H9 (cell line): ENCODE measurements around the gene HDLBP. TPM values are rescaled to one million over a fixed set of nuclear protein-coding genes. Genes with fewer than 3 reads are reported as not detected.

Experiments
- DNase-seq: peaks from one replicate; pipeline ENCODE4 v3.0.0-alpha.2; 2017
- H2AFZ ChIP-seq: one replicate; pipeline ENCODE4 v1.6.1; 2013; ENCODE audit warnings: mild to moderate bottlenecking, low read length, control low read depth, moderate library complexity
- H2AK5ac ChIP-seq: 2 replicates; pipeline ENCODE4 v1.6.1; 2013; ENCODE audit warnings: low read length, control low read depth, mixed read lengths; ENCODE audit not compliant: insufficient read length
- H2BK120ac ChIP-seq: one replicate; pipeline ENCODE4 v1.6.1; 2013; ENCODE audit warnings: low read depth, mild to moderate bottlenecking, low read length, control low read depth, inconsistent platforms; ENCODE audit not compliant: poor library complexity, severe bottlenecking
- H2BK12ac ChIP-seq: 2 replicates; pipeline ENCODE4 v1.6.1; 2013; ENCODE audit warnings: low read length, control low read depth, mixed read lengths, low read depth; ENCODE audit not compliant: insufficient read length
- H2BK15ac ChIP-seq: 2 replicates; pipeline ENCODE4 v1.6.1; 2013; ENCODE audit warnings: low read depth, low read length, control low read depth
- H2BK20ac ChIP-seq: one replicate; pipeline ENCODE4 v1.6.1; 2013; ENCODE audit warnings: low read depth, mild to moderate bottlenecking, low read length, control low read depth, inconsistent platforms; ENCODE audit not compliant: poor library complexity, severe bottlenecking
- H2BK5ac ChIP-seq: 2 replicates; pipeline ENCODE4 v1.6.1; 2013; ENCODE audit warnings: low read length, control low read depth, mixed read lengths; ENCODE audit not compliant: insufficient read length
- H3K14ac ChIP-seq: 2 replicates; pipeline ENCODE4 v1.6.1; 2013; ENCODE audit warnings: low read length, control low read depth; ENCODE audit not compliant: insufficient read depth
- H3K18ac ChIP-seq: 2 replicates; pipeline ENCODE4 v1.6.1; 2013; ENCODE audit warnings: low read depth, mild to moderate bottlenecking, mixed read lengths, low read length, control low read depth; ENCODE audit not compliant: insufficient read length
- H3K23ac ChIP-seq: 2 replicates; pipeline ENCODE4 v1.6.1; 2013; ENCODE audit warnings: low read length, control low read depth, mixed read lengths, low read depth; ENCODE audit not compliant: insufficient read length
- H3K23me2 ChIP-seq: 2 replicates; pipeline ENCODE4 v1.6.1; 2013; ENCODE audit warnings: low read depth, mild to moderate bottlenecking, mixed read lengths, low read length, control low read depth; ENCODE audit not compliant: insufficient read length, poor library complexity, severe bottlenecking
- H3K27ac ChIP-seq: 2 replicates; pipeline ENCODE4 v1.5.1; 2013; ENCODE audit warnings: low read length, control low read depth, mixed read lengths, low read depth; ENCODE audit not compliant: insufficient read length
- H3K27me3 ChIP-seq: 2 replicates; pipeline ENCODE4 v1.6.1; 2013; ENCODE audit warnings: low read length, control low read depth, inconsistent platforms; ENCODE audit not compliant: insufficient read depth
- H3K4ac ChIP-seq: 2 replicates; pipeline ENCODE4 v1.6.1; 2013; ENCODE audit warnings: low read depth, mild to moderate bottlenecking, control low read depth, inconsistent platforms, low read length, moderate library complexity
- H3K4me1 ChIP-seq: 2 replicates; pipeline ENCODE4 v1.6.1; 2013; ENCODE audit warnings: low read length, control low read depth, inconsistent platforms; ENCODE audit not compliant: insufficient read depth
- H3K4me2 ChIP-seq: 2 replicates; pipeline ENCODE4 v1.6.1; 2013; ENCODE audit warnings: low read length, control low read depth, mixed read lengths; ENCODE audit not compliant: insufficient read length, insufficient read depth
- H3K56ac ChIP-seq: 2 replicates; pipeline ENCODE4 v1.6.1; 2013; ENCODE audit warnings: low read depth, mild to moderate bottlenecking, mixed read lengths, low read length, control low read depth; ENCODE audit not compliant: insufficient read length
- H3K79me1 ChIP-seq: 2 replicates; pipeline ENCODE4 v1.6.1; 2013; ENCODE audit warnings: low read depth, mild to moderate bottlenecking, moderate library complexity, low read length, control low read depth, inconsistent platforms; ENCODE audit not compliant: insufficient read depth, poor library complexity, severe bottlenecking
- H3K79me2 ChIP-seq: 2 replicates; pipeline ENCODE4 v1.6.1; 2013; ENCODE audit warnings: low read length, control low read depth, inconsistent platforms; ENCODE audit not compliant: insufficient read depth
- H3K9ac ChIP-seq: 2 replicates; pipeline ENCODE4 v1.6.1; 2013; ENCODE audit warnings: low read length, control low read depth, mixed read lengths; ENCODE audit not compliant: insufficient read length; ENCODE audit errors: extremely low read depth
- H3K9me3 ChIP-seq: one replicate; pipeline ENCODE4 v1.6.1; 2013; ENCODE audit warnings: low read depth, low read length, inconsistent platforms; ENCODE audit not compliant: control insufficient read depth
- H3T11ph ChIP-seq: one replicate; pipeline ENCODE4 v1.6.1; 2013; ENCODE audit warnings: mild to moderate bottlenecking, low read length, control low read depth, inconsistent platforms
- H4K20me1 ChIP-seq: one replicate; pipeline ENCODE4 v1.6.1; 2013; ENCODE audit not compliant: control insufficient read depth, insufficient read length, insufficient read depth
- H4K5ac ChIP-seq: 2 replicates; pipeline ENCODE4 v1.6.1; 2013; ENCODE audit warnings: low read depth, mild to moderate bottlenecking, mixed read lengths, low read length, control low read depth; ENCODE audit not compliant: insufficient read length
- H4K8ac ChIP-seq: replicated peaks from 2 replicates; pipeline ENCODE4 v1.6.1; 2013; ENCODE audit warnings: low read length, control low read depth, mixed read lengths, low read depth; ENCODE audit not compliant: insufficient read length
- H4K91ac ChIP-seq: 2 replicates; pipeline ENCODE4 v1.6.1; 2013; ENCODE audit warnings: low read depth, mild to moderate bottlenecking, moderate library complexity, mixed read lengths, low read length, control low read depth; ENCODE audit not compliant: insufficient read length
- H3K27ac Mint-ChIP-seq, 3 experiments: 2 replicates in 2 of 3; 3 replicates in 1 of 3; pipeline ENCODE4 v1.8.0; 2020 to 2021; ENCODE audit warnings: mixed read lengths in 3 of 3, mild to moderate bottlenecking in 1 of 3, moderate library complexity in 1 of 3
- H3K27me3 Mint-ChIP-seq: 2 replicates; pipeline ENCODE4 v1.8.0; 2021; ENCODE audit warnings: low read depth, mild to moderate bottlenecking, moderate library complexity, mixed read lengths
- H3K36me3 Mint-ChIP-seq, 3 experiments: 2 replicates in 2 of 3; 3 replicates in 1 of 3; pipeline ENCODE4 v1.8.0; 2020 to 2021; ENCODE audit warnings: low read depth in 3 of 3, mixed read lengths in 3 of 3; ENCODE audit not compliant: insufficient read depth in 1 of 3
- H3K4me1 Mint-ChIP-seq, 2 experiments: 2 replicates each; pipeline ENCODE4 v1.8.0; 2020; ENCODE audit warnings: mixed read lengths in 2 of 2
- H3K4me3 Mint-ChIP-seq, 2 experiments: 2 replicates in 1 of 2; 3 replicates in 1 of 2; pipeline ENCODE4 v1.8.0; 2020 to 2021; ENCODE audit warnings: mild to moderate bottlenecking in 2 of 2, mixed read lengths in 2 of 2, moderate library complexity in 1 of 2
- H3K9me3 Mint-ChIP-seq, 2 experiments: 2 replicates in 1 of 2; 3 replicates in 1 of 2; pipeline ENCODE4 v1.8.0; 2020; ENCODE audit warnings: mild to moderate bottlenecking in 2 of 2, mixed read lengths in 2 of 2, moderate library complexity in 1 of 2
- WGBS: extraction: QIAGEN DNeasy Blood & Tissue Kit; methylation state at CpG from one replicate; pipeline ENCODE4 v1.1.7; 2013; ENCODE audit warnings: missing lambda C conversion rate, low lambda C conversion rate, mixed read lengths; ENCODE audit not compliant: insufficient read length; ENCODE audit errors: extremely low coverage; 5-methylcytosine and 5-hydroxymethylcytosine counted together
- total RNA-seq: library from RNA; stranded (reverse); gene quantifications from 2 replicates; pipeline ENCODE4 v1.2.1, GENCODE V29; 2021
- TF ChIP-seq, protein P1 (sequence below): fragments of 200-600 bp; sonication (generic); conservative IDR thresholded peaks from 3 replicates; pipeline ENCODE4 v1.8.0; 2021; ENCODE audit warnings: antibody characterized with exemption, mild to moderate bottlenecking

The HDLBP gene
- total RNA-seq, 1 experiment from 2014 or later: 364 TPM

DNA sequence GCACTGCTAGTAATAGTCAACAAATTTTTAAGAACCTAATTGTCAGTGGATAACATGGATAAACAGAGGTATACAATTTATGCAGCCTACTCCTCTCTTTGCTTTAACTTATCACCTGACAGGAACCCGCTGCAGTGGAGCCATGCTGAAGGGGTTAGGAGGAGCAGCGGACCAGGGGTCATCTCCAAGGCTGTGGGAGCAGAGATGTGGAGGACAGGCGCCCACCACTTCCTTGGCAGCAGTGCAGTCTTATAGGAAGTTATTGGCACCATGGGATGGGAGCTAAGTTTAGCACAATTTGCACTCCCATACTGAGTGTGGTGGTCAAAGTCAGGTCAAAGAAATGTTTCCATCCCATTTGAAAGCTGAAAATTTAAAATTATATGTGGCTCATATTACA lies 35.6 kb downstream of the HDLBP start:
- no peak overlapping the region for H4K91ac ChIP-seq
- Mint-ChIP-seq H3K4me3 (no peak overlapping the region), H3K36me3 (peaks cover 0 to 6% (median 0%) of the 10 kb centered on the region in 3 experiments; a peak in 3 of 7 replicates), H3K27ac (peak overlapping the region; percentile 31 to 87 (median 59); a peak in 6 of 7 replicates), H3K9me3 (no peaks in the 10 kb centered on the region; a peak in 1 of 5 replicates), H3K4me1 (peaks cover 11 to 12% of the 10 kb centered on the region in 2 experiments), H3K27me3 (no peaks in the 10 kb centered on the region)
- no peak overlapping the region for H2AFZ ChIP-seq
- H3K14ac ChIP-seq: no peak overlapping the region
- H3K79me1 ChIP-seq: peaks cover 13% of the 10 kb centered on the region
- no peak overlapping the region for H3K4me2 ChIP-seq
- no peak overlapping the region for H2BK120ac ChIP-seq
- no peak overlapping the region for H3K56ac ChIP-seq
- H3T11ph ChIP-seq: no peak overlapping the region
- no CpG with 5 or more reads among the region's 3 CpGs for WGBS
- no peak overlapping the region for H3K27ac ChIP-seq
- H3K18ac ChIP-seq: no peak overlapping the region
- H2BK20ac ChIP-seq: no peak overlapping the region
- no peaks in the 10 kb centered on the region for H3K23me2 ChIP-seq
- H3K4ac ChIP-seq: no peak overlapping the region
- no peak overlapping the region for H4K5ac ChIP-seq
- TF ChIP-seq, protein P1, sequence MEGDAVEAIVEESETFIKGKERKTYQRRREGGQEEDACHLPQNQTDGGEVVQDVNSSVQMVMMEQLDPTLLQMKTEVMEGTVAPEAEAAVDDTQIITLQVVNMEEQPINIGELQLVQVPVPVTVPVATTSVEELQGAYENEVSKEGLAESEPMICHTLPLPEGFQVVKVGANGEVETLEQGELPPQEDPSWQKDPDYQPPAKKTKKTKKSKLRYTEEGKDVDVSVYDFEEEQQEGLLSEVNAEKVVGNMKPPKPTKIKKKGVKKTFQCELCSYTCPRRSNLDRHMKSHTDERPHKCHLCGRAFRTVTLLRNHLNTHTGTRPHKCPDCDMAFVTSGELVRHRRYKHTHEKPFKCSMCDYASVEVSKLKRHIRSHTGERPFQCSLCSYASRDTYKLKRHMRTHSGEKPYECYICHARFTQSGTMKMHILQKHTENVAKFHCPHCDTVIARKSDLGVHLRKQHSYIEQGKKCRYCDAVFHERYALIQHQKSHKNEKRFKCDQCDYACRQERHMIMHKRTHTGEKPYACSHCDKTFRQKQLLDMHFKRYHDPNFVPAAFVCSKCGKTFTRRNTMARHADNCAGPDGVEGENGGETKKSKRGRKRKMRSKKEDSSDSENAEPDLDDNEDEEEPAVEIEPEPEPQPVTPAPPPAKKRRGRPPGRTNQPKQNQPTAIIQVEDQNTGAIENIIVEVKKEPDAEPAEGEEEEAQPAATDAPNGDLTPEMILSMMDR: no peak
- H2BK15ac ChIP-seq: no peak overlapping the region
- H3K27me3 ChIP-seq: no peaks in the 10 kb centered on the region
- H4K8ac ChIP-seq: peak overlapping the region; percentile 39
- H3K23ac ChIP-seq: no peak overlapping the region
- H2BK5ac ChIP-seq: no peak overlapping the region
- no peaks in the 10 kb centered on the region for H3K9me3 ChIP-seq
- H4K20me1 ChIP-seq: no peaks in the 10 kb centered on the region
- peaks cover 4% of the 10 kb centered on the region; the same call in 1 of the 2 replicates for H3K79me2 ChIP-seq
- peak; percentile 20 for DNase-seq
- no peak overlapping the region for H3K9ac ChIP-seq
- H3K4me1 ChIP-seq: peaks cover 3% of the 10 kb centered on the region; the same call in 1 of the 2 replicates
- H2BK12ac ChIP-seq: no peak overlapping the region
- no peak overlapping the region for H2AK5ac ChIP-seq
